ENCODE measurements around the gene PSMC5.

Gene PSMC5

DNA sequence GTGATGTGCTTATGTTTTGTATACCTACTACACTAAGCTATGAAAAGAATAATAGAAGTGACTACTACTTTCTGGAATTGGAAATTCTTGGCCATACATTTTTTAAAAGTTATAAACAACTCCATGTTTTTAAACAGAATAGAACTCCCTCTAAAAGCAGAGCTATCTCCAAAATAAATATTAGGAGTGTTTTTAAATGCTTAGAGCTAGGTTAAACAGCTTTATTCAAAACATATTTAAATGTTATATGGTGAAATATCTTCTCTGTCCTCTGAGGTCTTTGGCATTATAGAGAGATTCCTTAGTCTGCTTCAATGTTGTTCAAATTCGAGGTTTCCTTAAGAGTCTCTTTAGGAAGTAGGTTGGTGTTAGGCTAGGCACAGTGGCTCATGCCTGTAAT, 22.9 kb upstream of the PSMC5 start:
- H3K27me3 Mint-ChIP-seq: no peaks in the 10 kb centered on the region
- DNase-seq (ENCODE audit: low spot score in 2 of 2): no peak
- peaks cover 6% of the 10 kb centered on the region for H3K4me1 Mint-ChIP-seq
- no peaks in the 10 kb centered on the region for H3K9me3 Mint-ChIP-seq
- H3K4me3 Mint-ChIP-seq: no peak overlapping the region
- H3K27ac Mint-ChIP-seq (ENCODE audit: low read depth): no peak overlapping the region
- no peak for ATAC-seq (replicated peaks; ENCODE audit: extremely low read depth, poor library complexity, severe bottlenecking)
- peaks cover 86% of the 10 kb centered on the region for H3K36me3 Mint-ChIP-seq (ENCODE audit: insufficient read depth)

DNA sequence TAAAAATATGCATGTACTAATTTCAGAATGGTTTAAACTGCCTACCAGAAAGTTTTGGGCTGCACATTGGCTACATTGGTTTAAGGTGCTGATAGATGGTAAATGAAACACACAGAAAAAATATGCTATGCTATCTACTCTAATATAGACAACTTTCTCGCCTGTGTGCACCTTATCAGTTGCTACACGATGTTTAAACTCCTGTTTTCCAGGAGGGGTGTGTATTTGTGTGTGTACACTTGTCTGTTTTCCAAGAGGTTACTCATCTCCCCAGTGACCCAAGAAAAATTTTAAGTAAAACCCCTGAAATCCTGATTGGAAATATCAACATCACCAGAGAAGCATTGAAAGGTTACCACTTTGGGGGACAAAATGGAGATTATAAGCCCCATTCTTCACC, 21.6 kb upstream of the PSMC5 start:
- ATAC-seq (replicated peaks; ENCODE audit: extremely low read depth, poor library complexity, severe bottlenecking) (no peak), DNase-seq (ENCODE audit: low spot score in 2 of 2) (no peak)
- H3K4me3 Mint-ChIP-seq: no peak overlapping the region
- H3K27me3 Mint-ChIP-seq: no peaks in the 10 kb centered on the region
- peaks cover 86% of the 10 kb centered on the region for H3K36me3 Mint-ChIP-seq (ENCODE audit: insufficient read depth)
- no peaks in the 10 kb centered on the region for H3K9me3 Mint-ChIP-seq
- peaks cover 5% of the 10 kb centered on the region for H3K4me1 Mint-ChIP-seq
- H3K27ac Mint-ChIP-seq (ENCODE audit: low read depth): no peak overlapping the region

DNA sequence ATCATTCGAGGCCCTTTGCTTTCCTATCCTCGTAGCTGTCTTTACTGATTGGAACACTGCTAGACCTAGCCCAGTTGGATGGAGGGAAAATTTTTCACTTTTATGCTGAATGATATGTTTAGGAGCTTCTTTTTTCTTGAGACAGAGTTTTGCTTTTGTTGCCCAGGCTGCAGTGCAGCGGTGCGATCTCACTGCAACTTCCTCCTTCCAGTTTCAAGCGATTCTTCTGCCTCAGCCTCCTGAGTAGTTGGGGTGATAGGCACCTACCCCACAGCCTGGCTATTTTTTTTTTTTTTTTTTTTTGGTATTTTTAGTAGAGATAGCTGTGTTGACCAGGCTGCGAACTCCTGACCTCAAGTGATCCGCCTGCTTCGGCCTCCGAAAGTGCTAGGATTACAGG, 17.3 kb upstream of the PSMC5 start:
- H3K4me1 Mint-ChIP-seq: no peaks in the 10 kb centered on the region
- no peak overlapping the region for H3K27ac Mint-ChIP-seq (ENCODE audit: low read depth)
- H3K9me3 Mint-ChIP-seq: no peaks in the 10 kb centered on the region
- ATAC-seq (replicated peaks; ENCODE audit: extremely low read depth, poor library complexity, severe bottlenecking) (no peak), DNase-seq (ENCODE audit: low spot score in 2 of 2) (no peak)
- no peak overlapping the region for H3K4me3 Mint-ChIP-seq
- H3K27me3 Mint-ChIP-seq: no peaks in the 10 kb centered on the region
- peaks cover 86% of the 10 kb centered on the region for H3K36me3 Mint-ChIP-seq (ENCODE audit: insufficient read depth)

DNA sequence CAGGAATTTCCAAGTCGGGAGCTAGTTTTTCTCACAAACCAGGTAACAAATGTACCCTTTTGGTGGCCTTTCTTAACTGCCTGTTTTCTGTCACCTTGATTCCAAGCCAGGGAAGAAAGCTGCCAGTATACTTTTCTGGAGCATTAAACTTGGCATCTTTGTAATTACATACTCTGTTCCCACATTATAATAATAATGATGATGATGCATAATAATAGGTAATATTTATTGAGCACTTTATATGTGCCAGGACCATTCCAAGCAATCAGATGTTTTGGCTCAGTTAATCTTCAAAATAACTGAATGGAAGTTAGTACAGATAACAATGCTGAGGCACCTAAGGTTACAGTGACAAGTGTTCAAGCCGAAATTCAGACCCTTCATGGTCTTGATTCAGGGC, 11.1 kb upstream of the PSMC5 start:
- no peak for DNase-seq (ENCODE audit: low spot score in 2 of 2)
- H3K4me1 Mint-ChIP-seq: peaks cover 19% of the 10 kb centered on the region
- no peaks in the 10 kb centered on the region for H3K27me3 Mint-ChIP-seq
- H3K27ac Mint-ChIP-seq (ENCODE audit: low read depth): no peak overlapping the region
- H3K36me3 Mint-ChIP-seq (ENCODE audit: insufficient read depth): peaks cover 76% of the 10 kb centered on the region
- no peak overlapping the region for H3K4me3 Mint-ChIP-seq
- no peaks in the 10 kb centered on the region for H3K9me3 Mint-ChIP-seq
- ATAC-seq (replicated peaks; ENCODE audit: extremely low read depth, poor library complexity, severe bottlenecking): no peak

DNA sequence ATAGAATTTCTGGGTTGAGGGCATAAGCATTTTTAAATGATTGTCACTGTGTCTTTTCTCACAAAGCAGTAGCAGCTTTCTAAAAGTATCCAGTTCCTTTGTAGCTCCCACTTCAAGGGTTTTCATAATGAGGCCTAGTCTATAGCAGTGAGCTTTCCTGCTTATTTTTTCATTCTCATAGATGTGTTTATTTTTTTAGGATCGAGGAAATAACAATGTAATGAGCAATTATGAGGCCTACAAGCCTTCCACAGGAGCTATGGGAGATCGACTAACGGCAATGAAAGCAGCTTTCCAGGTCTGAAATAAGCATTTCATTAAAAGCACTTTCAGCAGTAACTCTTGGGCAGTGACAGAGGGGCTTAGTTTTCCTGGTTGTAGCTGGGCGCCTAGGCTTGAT, 10.6 kb upstream of the PSMC5 start:
- Mint-ChIP-seq H3K9me3 (no peaks in the 10 kb centered on the region), H3K4me3 (no peak overlapping the region), H3K4me1 (peaks cover 24% of the 10 kb centered on the region), H3K36me3 (ENCODE audit: insufficient read depth) (peaks cover 75% of the 10 kb centered on the region), H3K27me3 (no peaks in the 10 kb centered on the region), H3K27ac (ENCODE audit: low read depth) (no peak overlapping the region)
- ATAC-seq (replicated peaks; ENCODE audit: extremely low read depth, poor library complexity, severe bottlenecking) (no peak), DNase-seq (ENCODE audit: low spot score in 2 of 2) (no peak)

DNA sequence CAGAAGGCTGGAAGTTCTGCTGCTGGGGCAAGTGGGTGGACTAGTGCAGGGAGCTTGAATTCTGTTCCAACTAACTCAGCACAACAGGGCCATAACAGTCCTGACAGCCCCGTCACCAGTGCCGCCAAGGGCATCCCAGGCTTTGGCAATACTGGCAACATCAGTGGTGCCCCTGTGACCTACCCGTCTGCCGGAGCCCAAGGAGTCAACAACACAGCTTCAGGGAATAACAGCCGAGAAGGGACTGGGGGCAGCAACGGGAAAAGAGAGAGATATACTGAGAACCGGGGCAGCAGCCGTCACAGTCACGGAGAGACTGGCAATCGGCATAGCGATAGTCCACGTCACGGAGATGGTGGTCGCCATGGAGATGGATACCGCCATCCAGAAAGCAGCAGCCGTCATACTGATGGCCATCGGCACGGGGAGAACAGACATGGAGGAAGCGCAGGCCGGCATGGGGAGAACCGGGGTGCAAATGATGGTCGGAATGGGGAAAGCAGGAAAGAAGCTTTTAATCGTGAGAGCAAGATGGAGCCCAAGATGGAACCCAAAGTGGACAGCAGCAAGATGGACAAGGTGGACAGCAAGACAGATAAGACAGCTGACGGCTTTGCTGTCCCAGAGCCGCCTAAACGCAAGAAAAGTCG, 9.4 kb upstream of the PSMC5 start:
- Mint-ChIP-seq H3K27me3 (no peaks in the 10 kb centered on the region), H3K4me1 (peaks cover 29% of the 10 kb centered on the region), H3K9me3 (no peaks in the 10 kb centered on the region), H3K4me3 (no peak overlapping the region), H3K36me3 (ENCODE audit: insufficient read depth) (peaks cover 78% of the 10 kb centered on the region), H3K27ac (ENCODE audit: low read depth) (no peak overlapping the region)
- ATAC-seq (replicated peaks; ENCODE audit: extremely low read depth, poor library complexity, severe bottlenecking): no peak
- DNase-seq (ENCODE audit: low spot score in 2 of 2): no peak

DNA sequence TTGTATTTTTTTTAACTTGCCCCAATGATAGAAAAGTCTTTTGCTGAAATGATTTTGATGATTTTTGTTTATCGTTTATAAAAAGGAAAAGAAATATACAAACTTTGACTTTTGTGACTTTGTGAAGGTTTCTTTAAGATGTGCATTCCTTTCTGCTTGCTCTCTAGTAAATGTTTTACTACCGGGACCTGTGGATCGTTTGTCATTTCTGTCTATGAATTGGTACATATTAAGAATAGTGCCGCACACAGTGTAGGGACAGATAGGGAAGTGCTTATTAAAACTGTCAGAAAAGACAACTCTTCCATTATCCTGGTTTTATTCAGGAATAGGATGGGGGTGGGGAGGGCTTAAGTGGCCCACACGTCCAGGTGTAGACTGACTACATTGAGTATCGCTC, 8.1 kb upstream of the PSMC5 start:
- Mint-ChIP-seq H3K27me3 (no peaks in the 10 kb centered on the region), H3K36me3 (ENCODE audit: insufficient read depth) (peaks cover 77% of the 10 kb centered on the region), H3K4me1 (peaks cover 36% of the 10 kb centered on the region), H3K4me3 (no peak overlapping the region), H3K27ac (ENCODE audit: low read depth) (no peak overlapping the region), H3K9me3 (no peaks in the 10 kb centered on the region)
- DNase-seq (ENCODE audit: low spot score in 2 of 2) (no peak), ATAC-seq (replicated peaks; ENCODE audit: extremely low read depth, poor library complexity, severe bottlenecking) (no peak)

DNA sequence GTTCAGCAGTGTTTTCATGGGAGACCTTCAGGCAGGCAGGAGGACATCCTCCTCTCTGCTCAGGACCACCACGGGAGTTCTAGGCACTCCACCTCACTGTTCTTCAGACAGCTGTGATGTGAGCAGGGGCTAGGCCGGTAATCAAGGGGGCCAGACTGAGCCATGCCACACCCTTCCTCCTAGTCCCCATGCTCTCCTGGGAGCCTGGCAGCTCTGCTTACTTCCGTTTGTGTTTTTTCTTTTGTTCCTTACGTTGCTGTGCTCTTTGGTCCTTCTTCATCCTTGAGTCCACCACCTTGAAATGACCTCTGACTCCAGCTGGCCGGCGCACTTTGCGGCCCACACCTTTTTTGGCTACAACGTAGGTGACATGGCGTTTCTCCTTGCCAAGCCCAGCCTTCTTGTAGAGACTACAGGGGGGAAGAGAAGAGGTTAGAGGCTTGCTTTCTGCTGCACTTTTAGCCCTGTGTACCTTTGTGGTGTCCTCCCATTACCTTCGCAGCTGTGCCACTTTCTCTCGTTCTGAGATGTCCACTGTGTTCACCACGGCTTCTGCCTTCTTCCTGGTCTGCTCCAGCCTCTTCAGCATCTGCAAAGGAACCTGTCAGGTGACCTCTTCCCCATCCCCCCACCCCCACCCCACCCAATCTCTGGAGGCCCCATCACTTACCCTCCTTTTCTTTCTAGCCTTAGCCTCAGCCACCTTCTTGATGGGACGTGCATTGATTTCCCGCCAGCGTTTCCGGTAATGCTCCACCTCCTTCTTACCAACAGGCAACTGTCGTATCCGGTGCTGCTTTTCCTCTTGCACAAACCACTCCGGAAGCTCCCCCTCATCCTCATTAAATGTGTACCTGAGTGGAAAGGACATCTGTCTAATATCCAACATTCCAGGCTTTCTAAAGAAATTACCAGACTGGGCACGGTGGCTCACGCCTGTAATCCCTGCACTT, 7.4 kb upstream of the PSMC5 start:
- peaks cover 42% of the 10 kb centered on the region for H3K4me1 Mint-ChIP-seq
- peaks cover 75% of the 10 kb centered on the region for H3K36me3 Mint-ChIP-seq (ENCODE audit: insufficient read depth)
- no peak for DNase-seq (ENCODE audit: low spot score in 2 of 2)
- no peaks in the 10 kb centered on the region for H3K9me3 Mint-ChIP-seq
- no peak overlapping the region for H3K27ac Mint-ChIP-seq (ENCODE audit: low read depth)
- H3K4me3 Mint-ChIP-seq: peak overlapping the region; percentile 37
- H3K27me3 Mint-ChIP-seq: no peaks in the 10 kb centered on the region
- no peak for ATAC-seq (replicated peaks; ENCODE audit: extremely low read depth, poor library complexity, severe bottlenecking)

DNA sequence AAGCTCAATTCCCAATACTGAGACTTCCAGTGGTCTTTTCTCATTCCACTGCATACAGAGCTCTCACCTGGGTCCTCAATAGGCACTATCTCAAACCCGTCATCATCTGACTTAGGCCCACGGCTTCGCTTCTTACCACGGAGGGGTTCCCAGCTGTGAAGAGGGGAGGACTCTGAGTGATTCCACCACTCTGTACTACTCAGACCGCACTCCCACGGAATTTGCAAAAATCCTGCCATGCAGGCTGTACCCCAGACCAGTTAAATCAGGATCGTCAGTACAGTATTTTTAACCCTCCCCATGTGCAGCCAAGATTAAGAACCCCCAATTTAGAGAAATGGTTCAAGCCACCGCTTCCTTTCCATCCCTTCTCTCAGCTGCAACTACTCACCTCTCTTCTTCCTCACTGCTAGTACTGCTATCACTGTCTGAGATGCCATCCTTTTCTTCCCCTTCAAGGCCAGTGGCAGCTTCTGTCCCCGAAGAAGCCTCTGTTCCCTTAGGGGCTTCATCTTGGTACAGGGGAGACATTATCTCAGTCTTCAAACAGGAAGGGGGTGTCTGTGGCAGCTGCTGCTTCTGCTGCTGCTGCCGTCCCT, 6.2 kb upstream of the PSMC5 start:
- ATAC-seq (replicated peaks; ENCODE audit: extremely low read depth, poor library complexity, severe bottlenecking): no peak

DNA sequence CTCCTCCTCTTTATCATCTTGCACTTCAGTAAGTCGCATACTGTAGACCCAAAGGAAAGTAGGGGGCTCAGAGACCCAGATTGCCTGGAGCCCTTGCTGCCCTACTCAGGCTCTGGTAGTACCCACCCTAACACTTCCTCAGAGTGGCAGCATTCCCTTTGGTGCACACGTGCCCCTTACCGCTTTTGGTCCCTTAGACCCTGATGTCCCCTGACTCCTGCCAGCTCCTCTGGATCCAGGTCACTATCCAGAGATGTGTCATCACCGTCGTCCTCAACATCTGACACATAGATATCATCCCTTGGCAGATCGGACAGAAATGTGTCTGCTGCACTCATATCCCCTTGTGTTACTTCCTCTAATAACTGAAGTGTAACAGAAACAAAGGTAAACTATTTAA, 5.4 kb upstream of the PSMC5 start:
- Mint-ChIP-seq H3K4me3 (no peak overlapping the region), H3K27me3 (no peaks in the 10 kb centered on the region), H3K27ac (ENCODE audit: low read depth) (no peak overlapping the region), H3K4me1 (peaks cover 54% of the 10 kb centered on the region), H3K9me3 (no peaks in the 10 kb centered on the region), H3K36me3 (ENCODE audit: insufficient read depth) (peaks cover 67% of the 10 kb centered on the region)
- ATAC-seq (replicated peaks; ENCODE audit: extremely low read depth, poor library complexity, severe bottlenecking) (no peak), DNase-seq (ENCODE audit: low spot score in 2 of 2) (no peak)

More for the DNA sequence above, 6.2 kb upstream of the PSMC5 start:
- Mint-ChIP-seq H3K27ac (ENCODE audit: low read depth) (no peak overlapping the region), H3K4me3 (no peak overlapping the region), H3K27me3 (no peaks in the 10 kb centered on the region), H3K4me1 (peaks cover 47% of the 10 kb centered on the region), H3K9me3 (no peaks in the 10 kb centered on the region), H3K36me3 (ENCODE audit: insufficient read depth) (peaks cover 67% of the 10 kb centered on the region)
- DNase-seq (ENCODE audit: low spot score in 2 of 2): no peak

DNA sequence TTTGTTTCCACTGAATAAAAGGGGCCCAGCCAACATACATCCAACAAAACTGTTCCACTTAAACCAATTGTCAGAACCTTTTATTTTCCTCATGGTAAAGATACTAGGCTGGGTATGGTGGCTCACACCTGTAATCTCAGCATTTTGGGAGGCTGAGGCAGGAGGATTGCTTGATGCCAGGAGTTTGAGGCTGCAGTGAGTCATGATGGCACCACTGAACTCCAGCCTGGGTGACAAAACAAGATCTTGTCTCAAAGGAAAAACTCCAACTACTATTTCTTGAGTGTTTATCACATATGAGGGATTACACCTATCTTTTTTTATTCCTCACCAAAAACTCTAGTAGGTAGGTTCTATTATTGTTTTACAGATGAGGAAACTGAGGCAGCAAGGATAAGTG, 4.7 kb upstream of the PSMC5 start:
- peaks cover 71% of the 10 kb centered on the region for H3K36me3 Mint-ChIP-seq (ENCODE audit: insufficient read depth)
- DNase-seq (ENCODE audit: low spot score in 2 of 2) (no peak), ATAC-seq (replicated peaks; ENCODE audit: extremely low read depth, poor library complexity, severe bottlenecking) (no peak)
- H3K27me3 Mint-ChIP-seq: no peaks in the 10 kb centered on the region
- H3K4me3 Mint-ChIP-seq: no peak overlapping the region
- no peaks in the 10 kb centered on the region for H3K9me3 Mint-ChIP-seq
- H3K27ac Mint-ChIP-seq (ENCODE audit: low read depth): no peak overlapping the region
- H3K4me1 Mint-ChIP-seq: peaks cover 62% of the 10 kb centered on the region

DNA sequence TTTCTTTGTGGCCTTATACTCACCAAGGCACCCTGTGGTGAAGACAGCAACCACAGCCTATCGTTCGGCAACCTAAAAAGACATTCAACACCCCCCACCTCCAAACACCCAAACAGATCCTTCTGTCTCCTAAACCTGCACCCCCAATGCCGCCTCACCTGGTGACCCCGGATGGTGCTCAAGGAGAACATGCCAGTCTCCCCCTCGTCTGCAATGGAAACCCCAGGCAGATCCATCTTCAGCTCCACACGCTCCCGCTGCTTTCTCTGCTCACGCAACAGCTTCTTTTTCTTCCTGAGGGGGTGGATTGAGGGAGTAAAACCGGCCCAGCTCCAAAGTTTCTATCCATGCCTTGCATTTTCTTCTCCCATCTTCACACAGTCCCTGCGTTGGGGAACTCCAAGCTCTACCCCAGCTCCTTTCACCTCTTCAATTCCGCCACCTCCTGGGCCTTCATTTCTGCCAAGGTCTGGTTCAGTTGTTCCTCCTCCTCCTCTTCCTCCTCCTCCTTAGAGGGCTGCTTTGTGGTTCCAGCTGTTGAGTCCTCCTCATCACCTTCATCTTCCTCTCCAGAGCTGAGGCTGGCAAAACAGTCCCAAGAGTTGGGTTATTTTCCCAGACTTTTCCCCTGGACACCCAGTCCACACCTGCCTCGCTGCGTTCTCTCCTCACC, 3.4 kb upstream of the PSMC5 start:
- Mint-ChIP-seq H3K27ac (ENCODE audit: low read depth) (peak overlapping the region; percentile 3), H3K4me3 (no peak overlapping the region), H3K9me3 (no peaks in the 10 kb centered on the region), H3K27me3 (no peaks in the 10 kb centered on the region), H3K36me3 (ENCODE audit: insufficient read depth) (peaks cover 63% of the 10 kb centered on the region), H3K4me1 (peaks cover 67% of the 10 kb centered on the region)
- DNase-seq (ENCODE audit: low spot score in 2 of 2) (no peak), ATAC-seq (replicated peaks; ENCODE audit: extremely low read depth, poor library complexity, severe bottlenecking) (no peak)
